GM18873 (cell line): ENCODE results near the gene PGM1.

Experiments
- ATAC-seq: cut with Tn5 transposase; IDR thresholded peaks from one replicate; pipeline ENCODE4 v1.9.1; 2021; ENCODE audit warnings: mild to moderate bottlenecking, moderate library complexity, moderate number of reproducible peaks; ENCODE audit not compliant: unreplicated experiment, low FRiP score

Gene PGM1

GRCh38 chr1:63630238-63630637 is 37.0 kb downstream of the PGM1 start:
- no peak for ATAC-seq

- ATAC-seq: no peak
These were observed 37.5 kb downstream of the PGM1 start for GRCh38 chr1:63630666-63631065.

GRCh38 chr1:63632110-63632509 is 38.9 kb downstream of the PGM1 start:
- no peak for ATAC-seq

- ATAC-seq: no peak
These were observed 40.1 kb downstream of the PGM1 start for GRCh38 chr1:63633281-63633680.

DNA sequence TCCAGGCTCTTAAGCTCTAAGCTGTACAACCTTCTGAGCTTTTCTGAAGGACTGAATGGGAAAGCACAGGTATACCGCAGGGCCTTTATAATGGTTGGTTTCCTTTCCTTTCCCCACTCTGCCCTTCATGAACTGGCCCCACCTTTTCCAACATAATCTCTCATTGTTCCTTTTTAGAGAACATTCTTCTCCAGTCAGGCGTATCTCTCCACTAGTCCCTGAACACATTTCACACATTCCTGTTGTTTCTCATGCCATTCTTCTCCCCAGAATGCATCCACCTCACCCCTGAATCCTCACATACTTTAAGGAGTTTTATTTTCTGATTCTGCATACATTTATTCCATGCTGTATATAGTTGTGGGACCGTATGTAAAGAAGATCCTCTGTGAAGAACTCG is 41.3 kb downstream of the PGM1 start:
- ATAC-seq: no peak

DNA sequence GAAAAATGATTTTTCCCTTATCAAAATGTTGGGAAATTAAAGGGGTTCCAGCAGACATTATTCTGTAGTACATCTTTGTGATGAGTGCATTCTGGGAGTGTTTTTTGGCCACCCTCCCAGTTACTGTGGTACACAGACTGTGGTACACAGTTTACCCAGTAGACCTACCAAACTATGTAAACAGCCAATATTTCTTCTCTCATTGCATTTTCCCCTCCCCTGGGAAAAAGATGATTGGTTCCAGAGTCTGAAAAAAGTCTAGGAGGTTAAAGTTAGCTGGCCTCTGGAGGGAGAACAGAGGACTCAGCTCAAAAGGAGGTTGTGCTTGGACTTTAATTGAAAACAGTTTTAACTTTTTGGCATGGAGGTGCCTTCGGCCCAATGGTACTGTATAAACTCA is 42.5 kb downstream of the PGM1 start:
- no peak for ATAC-seq

GRCh38 chr1:63636192-63637105 is 43.2 kb downstream of the PGM1 start:
- ATAC-seq: no peak

DNA sequence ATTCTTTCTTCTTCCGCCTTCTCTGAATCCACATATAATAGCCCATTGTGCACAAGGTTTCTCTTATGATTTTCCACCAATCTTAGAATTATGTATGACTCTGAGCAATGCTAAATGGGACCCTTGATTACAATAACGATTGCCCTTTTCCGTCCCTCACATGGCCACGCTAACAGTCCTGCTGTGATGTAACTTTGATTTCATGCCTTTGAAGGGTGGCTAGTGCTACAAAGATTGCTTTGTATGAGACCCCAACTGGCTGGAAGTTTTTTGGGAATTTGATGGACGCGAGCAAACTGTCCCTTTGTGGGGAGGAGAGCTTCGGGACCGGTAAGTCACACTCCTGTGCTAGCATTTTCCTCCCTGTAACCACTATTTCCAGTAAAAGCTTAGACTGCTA is 45.3 kb downstream of the PGM1 start:
- ATAC-seq: no peak

DNA sequence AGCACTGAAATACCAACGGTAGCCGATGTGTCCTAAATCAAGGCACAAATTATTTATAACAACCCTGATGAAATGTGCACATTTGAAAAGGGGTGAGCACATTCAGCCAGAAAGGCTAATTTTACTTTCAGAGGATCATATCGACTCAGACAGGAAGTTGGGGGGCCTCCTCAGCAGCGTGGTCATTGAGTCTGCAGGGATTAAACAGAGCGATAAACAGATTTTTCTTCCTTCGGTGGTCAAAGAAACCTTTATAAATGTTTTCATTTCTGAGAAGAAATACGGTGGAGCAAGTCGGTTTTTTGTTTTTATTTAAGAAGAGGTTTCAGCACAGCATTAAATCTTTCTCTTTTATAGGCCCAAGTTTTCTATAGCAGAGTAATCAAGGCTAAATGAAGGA is 45.7 kb downstream of the PGM1 start:
- ATAC-seq: no peak

- ATAC-seq: no peak
These were observed 47.7 kb downstream of the PGM1 start for GRCh38 chr1:63640633-63641567.

DNA sequence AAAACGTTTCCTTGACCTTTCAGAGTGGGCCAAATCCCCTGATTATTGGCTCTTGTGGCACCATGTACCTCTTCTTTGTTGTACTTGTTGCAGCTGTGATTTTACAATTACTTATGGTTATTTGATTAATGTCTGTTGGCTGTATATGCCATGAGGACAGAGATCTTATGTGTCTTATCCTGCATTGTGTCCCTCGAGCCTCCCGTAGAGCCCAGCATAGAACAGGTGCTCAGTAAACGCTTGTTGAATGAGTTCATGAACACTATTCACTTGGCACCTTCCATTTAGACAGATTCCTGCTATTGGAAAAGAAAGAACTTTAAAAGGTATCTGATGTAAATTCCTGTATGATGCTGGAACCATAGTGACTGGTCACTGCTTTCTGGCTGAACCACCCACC is 48.4 kb downstream of the PGM1 start:
- no peak for ATAC-seq

- ATAC-seq: no peak
These were observed 49.7 kb downstream of the PGM1 start for GRCh38 chr1:63642901-63643300.

- no peak for ATAC-seq
These were observed 50.3 kb downstream of the PGM1 start for GRCh38 chr1:63643517-63643916.

DNA sequence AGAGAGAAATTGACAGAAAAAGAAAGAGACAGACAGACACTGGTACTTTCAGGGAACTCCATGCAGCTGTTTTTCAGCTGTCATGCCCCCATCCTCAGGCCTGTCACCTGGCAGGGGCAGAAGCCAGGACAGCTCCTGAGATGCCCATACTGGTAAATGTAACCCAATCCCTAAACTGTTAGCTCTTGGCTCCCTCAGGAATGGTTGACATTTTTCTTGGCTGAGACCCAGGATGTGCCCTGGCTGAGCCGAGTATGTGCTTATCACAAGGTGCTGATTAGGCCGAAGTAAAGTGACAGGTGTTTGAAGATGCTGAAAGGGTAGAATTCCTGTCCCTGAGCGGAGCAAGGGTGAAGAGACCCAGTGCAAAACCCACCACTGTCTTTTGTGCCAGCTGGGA is 50.7 kb downstream of the PGM1 start:
- ATAC-seq: no peak

DNA sequence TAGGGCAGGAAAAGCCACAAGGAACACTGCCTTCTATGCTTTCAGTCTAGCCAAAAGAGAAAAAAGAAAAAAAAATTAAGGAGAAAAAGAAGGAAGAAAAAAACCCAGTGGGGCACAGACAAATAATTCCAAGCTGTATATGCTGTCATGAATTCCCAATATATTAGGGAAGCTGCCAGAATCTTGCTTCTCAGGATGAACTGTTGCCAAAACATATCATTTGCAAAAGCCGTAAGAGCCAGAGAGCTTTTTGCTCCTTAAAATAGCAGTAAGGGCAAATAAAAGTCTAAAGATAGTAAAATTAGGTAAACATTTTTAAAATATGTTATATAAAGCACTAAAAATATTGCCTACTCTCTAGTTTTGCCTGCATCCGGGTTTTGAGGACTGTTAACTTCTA is 52.1 kb downstream of the PGM1 start:
- no peak for ATAC-seq

DNA sequence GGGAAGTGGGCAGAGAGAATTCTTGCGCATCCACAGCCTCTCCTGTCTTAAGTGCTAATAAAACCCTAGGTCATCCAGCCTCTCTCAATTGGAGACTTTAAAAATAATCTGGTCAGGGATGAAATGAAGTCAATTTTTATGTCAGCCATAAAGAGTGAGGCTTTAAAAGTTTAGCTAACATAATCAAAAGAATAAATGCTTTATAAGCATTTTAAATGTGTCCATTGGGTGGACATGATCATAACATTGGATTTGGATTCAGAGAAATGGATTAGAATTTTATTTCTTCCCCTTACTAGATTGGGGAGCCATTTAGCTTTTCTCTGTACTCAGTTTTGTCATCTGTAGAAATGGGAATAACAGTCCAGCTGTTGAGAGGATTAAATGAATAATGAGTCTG is 55.5 kb downstream of the PGM1 start:
- ATAC-seq: no peak

DNA sequence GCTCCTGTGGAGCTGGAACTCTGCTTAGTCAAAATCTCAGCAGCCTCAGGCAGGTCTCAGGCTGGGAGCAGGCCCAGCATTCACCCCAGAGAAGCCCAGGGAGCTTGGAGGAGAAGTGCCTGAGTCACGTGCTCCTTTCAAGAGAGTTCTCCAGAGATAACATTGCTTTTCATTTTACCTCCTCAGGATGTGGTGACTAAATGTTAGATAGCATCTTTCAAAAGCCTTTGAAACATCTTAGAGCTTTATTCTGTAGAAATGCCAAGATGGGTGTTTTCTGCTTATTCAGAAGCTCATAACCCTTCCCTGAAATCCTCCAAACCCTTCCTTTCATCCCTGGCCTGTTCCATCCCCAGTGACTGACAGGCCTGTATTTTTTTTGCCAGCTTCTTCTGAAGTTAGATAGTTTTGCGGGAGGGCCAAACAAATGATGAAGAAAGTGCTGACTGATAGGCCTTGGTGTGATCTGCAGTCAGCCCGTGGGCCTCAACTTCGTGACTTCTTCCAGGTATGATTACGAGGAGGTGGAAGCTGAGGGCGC is 58.0 kb downstream of the PGM1 start:
- ATAC-seq: no peak

- ATAC-seq: no peak
These were observed 60.8 kb downstream of the PGM1 start for GRCh38 chr1:63653976-63654375.

DNA sequence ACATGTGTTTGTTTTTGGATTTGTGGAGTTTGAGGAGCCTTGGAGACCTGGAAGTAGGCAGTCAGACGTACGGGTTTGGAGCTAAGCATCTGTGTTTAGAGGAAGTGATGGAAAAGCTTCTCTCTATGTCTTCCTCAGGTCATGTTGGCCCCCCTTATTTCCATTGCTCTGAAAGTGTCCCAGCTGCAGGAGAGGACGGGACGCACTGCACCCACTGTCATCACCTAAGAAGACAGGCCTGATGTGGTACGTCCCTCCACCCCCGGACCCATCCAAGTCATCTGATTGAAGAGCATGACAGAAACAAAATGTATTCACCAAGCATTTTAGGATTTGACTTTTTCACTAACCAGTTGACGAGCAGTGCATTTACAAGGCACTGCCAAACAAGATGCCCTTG is 66.2 kb downstream of the PGM1 start:
- ATAC-seq: no peak

- ATAC-seq: no peak
These were observed 69.0 kb downstream of the PGM1 start for GRCh38 chr1:63662056-63662836.
